Neural cell (in vitro differentiated cells): ENCODE measurements around the gene GNA12. TPM values are rescaled to one million over a fixed set of nuclear protein-coding genes. Genes with fewer than 3 reads are reported as not detected.

Experiments
- H2AFZ ChIP-seq: fragments of 200-600, 300-800 bp; sonication (generic), shearing (Covaris generic); 2 replicates; pipeline ENCODE4 v1.6.0; 2014; ENCODE audit warnings: low read depth, mild to moderate bottlenecking, antibody characterized with exemption, low read length, moderate library complexity
- H3F3A ChIP-seq: fragments of 200-600 bp; shearing (Covaris generic); 2 replicates; pipeline ENCODE4 v1.6.1; 2016; ENCODE audit warnings: mild to moderate bottlenecking, moderate library complexity, mixed read lengths, antibody characterized with exemption, low read length; ENCODE audit not compliant: insufficient read depth, poor library complexity, severe bottlenecking
- H3K27ac ChIP-seq: fragments of 200-600, 300-800 bp; sonication (generic), shearing (Covaris generic); 2 replicates; pipeline ENCODE4 v1.5.1; 2014; ENCODE audit warnings: mild to moderate bottlenecking, low read length, moderate library complexity
- H3K27me3 ChIP-seq: fragments of 300-800, 200-600 bp; sonication (generic), shearing (Covaris generic); 2 replicates; pipeline ENCODE4 v1.6.0; 2014; ENCODE audit warnings: mild to moderate bottlenecking, low read depth, low read length, moderate library complexity; ENCODE audit not compliant: insufficient read depth
- H3K36me3 ChIP-seq: fragments of 300-800, 200-600 bp; sonication (generic), shearing (Covaris generic); 2 replicates; pipeline ENCODE4 v1.5.1; 2014; ENCODE audit warnings: mild to moderate bottlenecking, antibody characterized with exemption, low read length, moderate library complexity; ENCODE audit not compliant: insufficient read depth
- H3K4me2 ChIP-seq: fragments of 300-800, 200-600 bp; sonication (generic), shearing (Covaris generic); 2 replicates; pipeline ENCODE4 v1.6.0; 2014; ENCODE audit warnings: mild to moderate bottlenecking, low read length
- H3K4me3 ChIP-seq: fragments of 300-800, 200-600 bp; sonication (generic), shearing (Covaris generic); 2 replicates; pipeline ENCODE4 v1.5.1; 2014; ENCODE audit warnings: mild to moderate bottlenecking, low read length, moderate library complexity
- H3K79me2 ChIP-seq: fragments of 200-600 bp; shearing (Covaris generic); replicated peaks from 2 replicates; pipeline ENCODE4 v1.6.0; 2014; ENCODE audit warnings: mild to moderate bottlenecking, low read length, moderate library complexity; ENCODE audit not compliant: insufficient read depth
- H3K9ac ChIP-seq: fragments of 300-800, 200-600 bp; sonication (generic), shearing (Covaris generic); 2 replicates; pipeline ENCODE4 v1.6.1; 2016; ENCODE audit warnings: mild to moderate bottlenecking, low read length, mixed read lengths
- H3K9me2 ChIP-seq: fragments of 200-600 bp; shearing (Covaris generic); 2 replicates; pipeline ENCODE4 v1.6.1; 2016; ENCODE audit warnings: mild to moderate bottlenecking, low read length, mixed read lengths; ENCODE audit not compliant: insufficient read depth
- H3K9me3 ChIP-seq: fragments of 200-600, 300-800 bp; sonication (generic), shearing (Covaris generic); 2 replicates; pipeline ENCODE4 v1.6.1; 2016; ENCODE audit warnings: mild to moderate bottlenecking, mixed run types, low read length, moderate library complexity, mixed read lengths
- H4K20me1 ChIP-seq: fragments of 200-600 bp; shearing (Covaris generic); 2 replicates; pipeline ENCODE4 v1.6.1; 2016; ENCODE audit warnings: mild to moderate bottlenecking, mixed run types; ENCODE audit not compliant: insufficient read depth
- CTCF ChIP-seq: fragments of 450-650 bp; IDR thresholded peaks from 2 replicates; pipeline ENCODE4 v1.5.1; 2014; ENCODE audit warnings: antibody characterized with exemption, mild to moderate bottlenecking, moderate library complexity; ENCODE audit not compliant: poor library complexity, severe bottlenecking
- EP300 ChIP-seq: fragments of 450-650 bp; conservative IDR thresholded peaks from 2 replicates; pipeline ENCODE4 v1.6.1; 2014; ENCODE audit warnings: antibody characterized with exemption, mild to moderate bottlenecking, moderate library complexity; ENCODE audit not compliant: poor library complexity, severe bottlenecking
- EZH2 ChIP-seq: fragments of 200-600, 300-800 bp; shearing (Covaris generic), sonication (generic); IDR thresholded peaks from 2 replicates; pipeline ENCODE4 v1.6.1; 2014; ENCODE audit warnings: antibody characterized with exemption, low read length, borderline replicate concordance, mild to moderate bottlenecking; ENCODE audit not compliant: insufficient read depth, poor library complexity, severe bottlenecking
- MXI1 ChIP-seq: fragments of 450-650 bp; conservative IDR thresholded peaks from 2 replicates; pipeline ENCODE4 v1.6.1; 2014; ENCODE audit warnings: antibody characterized with exemption, mild to moderate bottlenecking; ENCODE audit not compliant: poor library complexity, severe bottlenecking
- POLR2AphosphoS5 ChIP-seq: IDR thresholded peaks from 2 replicates; pipeline ENCODE4 v1.6.1; 2012
- RAD21 ChIP-seq: fragments of 450-650 bp; conservative IDR thresholded peaks from 2 replicates; pipeline ENCODE4 v1.6.1; 2014; ENCODE audit warnings: antibody characterized with exemption, mild to moderate bottlenecking, moderate library complexity
- REST ChIP-seq: IDR thresholded peaks from 2 replicates; pipeline ENCODE4 v1.6.1; 2012; ENCODE audit warnings: borderline replicate concordance
- SMC3 ChIP-seq: fragments of 450-650 bp; conservative IDR thresholded peaks from 2 replicates; pipeline ENCODE4 v1.6.1; 2014; ENCODE audit warnings: antibody characterized with exemption, mild to moderate bottlenecking, moderate library complexity; ENCODE audit not compliant: poor library complexity
- TAF1 ChIP-seq: IDR thresholded peaks from 2 replicates; pipeline ENCODE4 v1.6.1; 2012; ENCODE audit warnings: low read depth
- polyA plus RNA-seq: library from polyadenylated mRNA; depleted of rRNA; stranded (reverse); fragments of >200 nt; gene quantifications from 2 replicates; pipeline ENCODE4 v1.2.3, GENCODE V29; 2014

Gene GNA12
- polyA plus RNA-seq, 1 donor from 2014 or later: 15.5 TPM

- H3K79me2 ChIP-seq: peaks cover 20% of the 10 kb centered on the region
- H3K9me2 ChIP-seq: no peaks in the 10 kb centered on the region
- no peak overlapping the region for H3K27ac ChIP-seq
- H3K9ac ChIP-seq: no peak overlapping the region
- H2AFZ ChIP-seq: no peak overlapping the region
- TF ChIP-seq MXI1 (no peak), REST (no peak), TAF1 (no peak), EZH2 (no peak), EP300 (no peak), POLR2AphosphoS5 (no peak), SMC3 (no peak), RAD21 (no peak), CTCF (no peak)
- peaks cover 5% of the 10 kb centered on the region for H3K9me3 ChIP-seq
- H3K27me3 ChIP-seq: no peaks in the 10 kb centered on the region
- no peaks in the 10 kb centered on the region for H4K20me1 ChIP-seq
- H3K36me3 ChIP-seq: peaks cover 12% of the 10 kb centered on the region
- no peaks in the 10 kb centered on the region for H3F3A ChIP-seq
- no peak overlapping the region for H3K4me3 ChIP-seq
- H3K4me2 ChIP-seq: no peak overlapping the region
Measured at GRCh38 chr7:2832461-2832860, 11.6 kb downstream of the GNA12 start.

- Histone ChIP-seq H3F3A (no peaks in the 10 kb centered on the region), H3K9me2 (no peaks in the 10 kb centered on the region), H2AFZ (no peak overlapping the region), H3K79me2 (peaks cover 29% of the 10 kb centered on the region), H3K4me2 (no peak overlapping the region), H3K9me3 (peaks cover 5% of the 10 kb centered on the region), H3K27ac (no peak overlapping the region), H3K27me3 (no peaks in the 10 kb centered on the region), H4K20me1 (no peaks in the 10 kb centered on the region), H3K9ac (no peak overlapping the region), H3K4me3 (no peak overlapping the region), H3K36me3 (peaks cover 6% of the 10 kb centered on the region)
- no peak for TF ChIP-seq REST
- no peak for TF ChIP-seq SMC3
- TF ChIP-seq CTCF: no peak
- TF ChIP-seq POLR2AphosphoS5: no peak
- TF ChIP-seq MXI1: no peak
- no peak for TF ChIP-seq TAF1
- no peak for TF ChIP-seq EZH2
- no peak for TF ChIP-seq RAD21
- TF ChIP-seq EP300: no peak
Measured at GRCh38 chr7:2830609-2831376, 13.3 kb downstream of the GNA12 start.
